Naive B cell (primary cell): ENCODE data around the gene COTL1. TPM values are rescaled to one million over a fixed set of nuclear protein-coding genes. Genes with fewer than 3 reads are reported as not detected.
A peak's percentile ranks its signal among the peaks of the same experiment; 100 is the strongest.
"Not testable (repeated sequence)": the region's sequence is repeated elsewhere in the genome, so short reads cannot be mapped to it uniquely, and the experiment has no call there.

Source experiments
- ATAC-seq, 2 donors: fragments of 150-1000 bp; cut with Tn5 transposase; 2 replicates each; pipeline ENCODE4 v1.10.0; 2021; ENCODE audit warnings: low read depth in 2 of 2, mild to moderate bottlenecking in 2 of 2, moderate library complexity in 2 of 2
- DNase-seq: peaks from one replicate; pipeline ENCODE4 v3.0.0; 2022
- H3K27ac Mint-ChIP-seq, 6 donors: one replicate each; pipeline ENCODE4 v1.8.0; 2020 to 2022; ENCODE audit warnings: mild to moderate bottlenecking in 6 of 6, mixed read lengths in 6 of 6, moderate library complexity in 5 of 6, inconsistent platforms in 2 of 6
- H3K27me3 Mint-ChIP-seq, 3 donors: one replicate each; pipeline ENCODE4 v1.8.0; 2021 to 2022; ENCODE audit warnings: mixed read lengths in 3 of 3, mild to moderate bottlenecking in 1 of 3
- H3K36me3 Mint-ChIP-seq, 2 donors: one replicate each; pipeline ENCODE4 v1.8.0; 2020 to 2022; ENCODE audit warnings: mixed read lengths in 2 of 2, inconsistent platforms in 1 of 2, mild to moderate bottlenecking in 1 of 2
- H3K4me1 Mint-ChIP-seq, 3 donors: one replicate each; pipeline ENCODE4 v1.8.0; 2020 to 2022; ENCODE audit warnings: mixed read lengths in 3 of 3, inconsistent platforms in 1 of 3, mild to moderate bottlenecking in 1 of 3, moderate library complexity in 1 of 3
- H3K4me3 Mint-ChIP-seq, 8 donors: one replicate each; pipeline ENCODE4 v1.8.0; 2020 to 2022; ENCODE audit warnings: mild to moderate bottlenecking in 8 of 8, mixed read lengths in 8 of 8, moderate library complexity in 8 of 8, inconsistent platforms in 2 of 8
- H3K9me3 Mint-ChIP-seq, 7 donors: one replicate each; pipeline ENCODE4 v1.8.0; 2020 to 2022; ENCODE audit warnings: mixed read lengths in 7 of 7, mild to moderate bottlenecking in 5 of 7, inconsistent platforms in 2 of 7, moderate library complexity in 1 of 7
- polyA plus RNA-seq, 6 donors: library from polyadenylated mRNA; unstranded; fragments of 300-500 nt; fragmentation: Illumina TruSeq; gene quantifications; one replicate each; pipeline ENCODE4 v1.2.3, GENCODE V29; 2021; ENCODE audit warnings: low read depth in 6 of 6

The COTL1 gene
- polyA plus RNA-seq, 6 donors from 2014 or later: 167 to 439 (median 373) TPM

GRCh38 chr16:84567286-84567962 lies 50.5 kb downstream of the COTL1 start:
- Mint-ChIP-seq H3K27ac (peak overlapping the region in 2 of 6 donors; percentile 13 to 40), H3K36me3 (peaks cover 22 to 38% of the 10 kb centered on the region in 2 donors), H3K9me3 (peaks cover 4 to 16% (median 9%) of the 10 kb centered on the region in 7 donors), H3K27me3 (no peaks in the 10 kb centered on the region), H3K4me1 (peaks cover 33 to 49% (median 35%) of the 10 kb centered on the region in 3 donors), H3K4me3 (peak overlapping the region in 1 of 8 donors; percentile 3)
- no peak for ATAC-seq
- DNase-seq: no peak

- H3K36me3 Mint-ChIP-seq: peaks cover 22 to 37% of the 10 kb centered on the region in 2 donors
- no peak overlapping the region for H3K4me3 Mint-ChIP-seq
- peaks cover 4 to 16% (median 9%) of the 10 kb centered on the region in 7 donors for H3K9me3 Mint-ChIP-seq
- H3K27ac Mint-ChIP-seq: peak overlapping the region in 3 of 6 donors; percentile 40 to 64 (median 49)
- H3K4me1 Mint-ChIP-seq: peaks cover 39 to 55% (median 42%) of the 10 kb centered on the region in 3 donors
- DNase-seq (no peak), ATAC-seq (no peak)
- no peaks in the 10 kb centered on the region for H3K27me3 Mint-ChIP-seq
These were observed 51.2 kb downstream of the COTL1 start for GRCh38 chr16:84566545-84567257.

- H3K27me3 Mint-ChIP-seq: no peaks in the 10 kb centered on the region
- H3K27ac Mint-ChIP-seq: peak overlapping the region in 2 of 6 donors; percentile 49 to 64
- no peak for DNase-seq
- peaks cover 0 to 15% (median 8%) of the 10 kb centered on the region in 7 donors for H3K9me3 Mint-ChIP-seq
- ATAC-seq: no peak
- peaks cover 20 to 28% of the 10 kb centered on the region in 2 donors for H3K36me3 Mint-ChIP-seq
- no peak overlapping the region for H3K4me3 Mint-ChIP-seq
- peaks cover 37 to 57% (median 38%) of the 10 kb centered on the region in 3 donors for H3K4me1 Mint-ChIP-seq
These were observed 52.0 kb downstream of the COTL1 start for GRCh38 chr16:84565669-84566495.

- no peak for ATAC-seq
- Mint-ChIP-seq H3K4me1 (peaks cover 32 to 38% (median 36%) of the 10 kb centered on the region in 3 donors), H3K9me3 (no peaks in the 10 kb centered on the region), H3K36me3 (peaks cover 14 to 21% of the 10 kb centered on the region in 2 donors), H3K27me3 (no peaks in the 10 kb centered on the region), H3K27ac (peak overlapping the region in 2 of 6 donors; percentile 49 to 79), H3K4me3 (peak overlapping the region in 1 of 8 donors; percentile 25)
- DNase-seq: no peak
These were observed 54.0 kb downstream of the COTL1 start for GRCh38 chr16:84563786-84564420.

- ATAC-seq (no peak), DNase-seq (no peak)
- H3K36me3 Mint-ChIP-seq: peaks cover 14 to 16% of the 10 kb centered on the region in 2 donors
- H3K4me3 Mint-ChIP-seq: peak overlapping the region in 3 of 8 donors; percentile 34 to 77 (median 53)
- peaks cover 28 to 35% (median 32%) of the 10 kb centered on the region in 3 donors for H3K4me1 Mint-ChIP-seq
- no peaks in the 10 kb centered on the region for H3K9me3 Mint-ChIP-seq
- H3K27me3 Mint-ChIP-seq: no peaks in the 10 kb centered on the region
- H3K27ac Mint-ChIP-seq: peak overlapping the region in 5 of 6 donors; percentile 28 to 79 (median 50)
These were observed 54.7 kb downstream of the COTL1 start for GRCh38 chr16:84563064-84563715.

GRCh38 chr16:84562174-84562815 lies 55.6 kb downstream of the COTL1 start:
- Mint-ChIP-seq H3K27me3 (no peaks in the 10 kb centered on the region), H3K36me3 (peaks cover 10 to 14% of the 10 kb centered on the region in 2 donors), H3K27ac (peak overlapping the region; percentile 36 to 92 (median 85)), H3K4me3 (peak overlapping the region in 7 of 8 donors; percentile 16 to 85 (median 67)), H3K9me3 (no peaks in the 10 kb centered on the region), H3K4me1 (peaks cover 26 to 31% (median 30%) of the 10 kb centered on the region in 3 donors)
- peak; percentile 93 to 94 for ATAC-seq
- DNase-seq: peak; percentile 58

GRCh38 chr16:84561291-84561690 lies 56.6 kb downstream of the COTL1 start:
- no peak for DNase-seq
- Mint-ChIP-seq H3K27ac (peak overlapping the region in 1 of 6 donors; percentile 77), H3K4me1 (peaks cover 24 to 29% (median 26%) of the 10 kb centered on the region in 3 donors), H3K36me3 (peaks cover 6 to 7% of the 10 kb centered on the region in 2 donors), H3K9me3 (no peaks in the 10 kb centered on the region), H3K27me3 (no peaks in the 10 kb centered on the region), H3K4me3 (no peak overlapping the region)
- no peak for ATAC-seq

GRCh38 chr16:84560269-84560668 lies 57.6 kb downstream of the COTL1 start:
- DNase-seq (no peak), ATAC-seq (no peak)
- H3K27ac Mint-ChIP-seq: peak overlapping the region in 3 of 6 donors; percentile 77 to 92 (median 87)
- H3K9me3 Mint-ChIP-seq: no peaks in the 10 kb centered on the region
- peaks cover 0 to under 1% of the 10 kb centered on the region in 2 donors for H3K36me3 Mint-ChIP-seq
- H3K4me3 Mint-ChIP-seq: peak overlapping the region in 1 of 8 donors; percentile 58
- H3K4me1 Mint-ChIP-seq: peaks cover 21 to 29% (median 26%) of the 10 kb centered on the region in 3 donors
- H3K27me3 Mint-ChIP-seq: no peaks in the 10 kb centered on the region

- Mint-ChIP-seq H3K4me3 (peak overlapping the region in 2 of 8 donors; percentile 44 to 50), H3K36me3 (no peaks in the 10 kb centered on the region), H3K9me3 (no peaks in the 10 kb centered on the region), H3K4me1 (peaks cover 21 to 29% (median 26%) of the 10 kb centered on the region in 3 donors), H3K27me3 (no peaks in the 10 kb centered on the region), H3K27ac (peak overlapping the region in 2 of 6 donors; percentile 4 to 77)
- DNase-seq: no peak
- ATAC-seq: no peak
These were observed 58.5 kb downstream of the COTL1 start for GRCh38 chr16:84559311-84559932.

GRCh38 chr16:84558850-84559249 lies 59.0 kb downstream of the COTL1 start:
- H3K27ac Mint-ChIP-seq, H3K9me3 Mint-ChIP-seq, H3K27me3 Mint-ChIP-seq, ATAC-seq, H3K36me3 Mint-ChIP-seq, DNase-seq: not testable (repeated sequence)
- peaks cover 26 to 32% (median 27%) of the 10 kb centered on the region in 3 donors for H3K4me1 Mint-ChIP-seq
- H3K4me3 Mint-ChIP-seq: peak overlapping the region in 1 of 8 donors; percentile 50

- ATAC-seq (no peak), DNase-seq (no peak)
- H3K4me3 Mint-ChIP-seq: no peak overlapping the region
- peak overlapping the region in 2 of 6 donors; percentile 42 to 88 for H3K27ac Mint-ChIP-seq
- H3K36me3 Mint-ChIP-seq: no peaks in the 10 kb centered on the region
- no peaks in the 10 kb centered on the region for H3K9me3 Mint-ChIP-seq
- peaks cover 15 to 26% (median 21%) of the 10 kb centered on the region in 3 donors for H3K4me1 Mint-ChIP-seq
- no peaks in the 10 kb centered on the region for H3K27me3 Mint-ChIP-seq
These were observed 60.4 kb downstream of the COTL1 start for GRCh38 chr16:84557504-84557903.
